GM10248 (cell line): ENCODE data around the gene MYH10.

ENCODE experiments used
- CTCF ChIA-PET: fragments of 300-600 bp; sonication (Branson Sonifier 250); formaldehyde crosslinking; extraction: SDS; loops from one replicate; lab custom pipeline; 2021; ENCODE audit warnings: antibody characterized with exemption; lab: Yijun Ruan, JAX
- POLR2A ChIA-PET: fragments of 350-650 bp; sonication (Branson Sonifier 250); formaldehyde crosslinking; extraction: SDS; loops from one replicate; lab custom pipeline; 2020; ENCODE audit warnings: antibody characterized with exemption; lab: Yijun Ruan, JAX
- DNase-seq: peaks from one replicate; pipeline ENCODE4 v3.0.0; 2012; ENCODE audit errors: extremely low spot score
- TF ChIP-seq, protein P1 (sequence below): IDR thresholded peaks from 2 replicates; pipeline ENCODE4 v1.5.1; 2012; ENCODE audit warnings: mild to moderate bottlenecking, low read depth; ENCODE audit errors: extremely low read depth, missing control alignments, control extremely low read depth

The MYH10 gene

DNA sequence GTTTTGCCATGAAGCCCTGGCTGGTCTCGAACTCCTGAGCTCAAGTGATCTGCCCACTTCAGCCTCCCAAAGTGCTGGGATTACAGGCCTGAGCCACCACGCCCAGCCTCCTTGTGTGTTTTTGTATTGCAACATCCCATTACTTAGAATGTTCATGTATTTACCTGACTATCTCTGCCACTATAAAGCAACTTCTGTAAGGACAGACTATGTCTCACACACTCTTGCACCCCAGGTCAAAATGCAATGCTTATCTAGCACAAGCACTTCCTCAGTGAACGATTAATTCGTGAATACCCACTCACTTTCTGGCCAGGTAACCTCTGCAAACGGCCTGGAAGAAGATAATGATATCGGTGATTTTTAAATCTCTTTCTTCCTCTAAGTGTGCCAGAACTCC is 112.2 kb downstream of the MYH10 start:
- POLR2A ChIA-PET: interaction anchor here (0.5 kb wide), 1 partner anchor 1514 kb away, joined by 5 read pairs; no protein-coding TSS in a partner anchor
- CTCF ChIA-PET: no interaction called here
- TF ChIP-seq, protein P1, sequence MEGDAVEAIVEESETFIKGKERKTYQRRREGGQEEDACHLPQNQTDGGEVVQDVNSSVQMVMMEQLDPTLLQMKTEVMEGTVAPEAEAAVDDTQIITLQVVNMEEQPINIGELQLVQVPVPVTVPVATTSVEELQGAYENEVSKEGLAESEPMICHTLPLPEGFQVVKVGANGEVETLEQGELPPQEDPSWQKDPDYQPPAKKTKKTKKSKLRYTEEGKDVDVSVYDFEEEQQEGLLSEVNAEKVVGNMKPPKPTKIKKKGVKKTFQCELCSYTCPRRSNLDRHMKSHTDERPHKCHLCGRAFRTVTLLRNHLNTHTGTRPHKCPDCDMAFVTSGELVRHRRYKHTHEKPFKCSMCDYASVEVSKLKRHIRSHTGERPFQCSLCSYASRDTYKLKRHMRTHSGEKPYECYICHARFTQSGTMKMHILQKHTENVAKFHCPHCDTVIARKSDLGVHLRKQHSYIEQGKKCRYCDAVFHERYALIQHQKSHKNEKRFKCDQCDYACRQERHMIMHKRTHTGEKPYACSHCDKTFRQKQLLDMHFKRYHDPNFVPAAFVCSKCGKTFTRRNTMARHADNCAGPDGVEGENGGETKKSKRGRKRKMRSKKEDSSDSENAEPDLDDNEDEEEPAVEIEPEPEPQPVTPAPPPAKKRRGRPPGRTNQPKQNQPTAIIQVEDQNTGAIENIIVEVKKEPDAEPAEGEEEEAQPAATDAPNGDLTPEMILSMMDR: no peak
- no peak for DNase-seq

GRCh38 chr17:8514801-8515200 is 115.7 kb downstream of the MYH10 start:
- TF ChIP-seq, protein P1: no peak
- POLR2A ChIA-PET: no interaction called here
- CTCF ChIA-PET: interaction anchor here (0.8 kb wide), 1 partner anchor 9 kb away, joined by 3 read pairs; no protein-coding TSS in a partner anchor
- DNase-seq: no peak

- ChIA-PET POLR2A (no interaction called here), CTCF (interaction anchor here (0.8 kb wide), 1 partner anchor 9 kb away, joined by 3 read pairs; no protein-coding TSS in a partner anchor)
- no peak for DNase-seq
- TF ChIP-seq, protein P1: no peak
Observed at GRCh38 chr17:8506145-8506544, 124.4 kb downstream of the MYH10 start.

GRCh38 chr17:8504460-8505207 is 125.9 kb downstream of the MYH10 start:
- TF ChIP-seq, protein P1: no peak
- ChIA-PET CTCF (no interaction called here), POLR2A (no interaction called here)
- no peak for DNase-seq

DNA sequence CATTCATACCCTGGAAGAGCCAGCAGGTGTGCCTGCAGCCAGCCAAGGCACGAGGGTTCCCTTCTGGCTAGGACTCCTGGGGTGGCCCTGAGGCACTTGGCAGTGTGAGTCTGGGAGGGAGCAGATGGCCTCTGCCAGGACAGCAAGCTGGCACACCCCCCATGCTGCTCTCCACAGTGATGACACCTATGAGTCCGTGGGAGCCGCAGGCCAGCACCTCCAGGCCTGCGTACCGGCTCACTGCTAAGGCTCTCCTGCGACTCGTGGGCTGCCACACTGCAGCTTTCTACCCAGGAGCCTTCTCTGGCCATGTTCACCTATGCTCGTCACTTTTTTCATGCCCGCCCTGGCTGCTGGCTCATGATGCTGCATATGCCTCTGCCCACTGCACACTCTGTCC is 126.7 kb downstream of the MYH10 start:
- TF ChIP-seq, protein P1: no peak
- ChIA-PET POLR2A (no interaction called here), CTCF (interaction anchor here (1.3 kb wide), 1 partner anchor 9 kb away, joined by 4 read pairs; no protein-coding TSS in a partner anchor)
- no peak for DNase-seq

DNA sequence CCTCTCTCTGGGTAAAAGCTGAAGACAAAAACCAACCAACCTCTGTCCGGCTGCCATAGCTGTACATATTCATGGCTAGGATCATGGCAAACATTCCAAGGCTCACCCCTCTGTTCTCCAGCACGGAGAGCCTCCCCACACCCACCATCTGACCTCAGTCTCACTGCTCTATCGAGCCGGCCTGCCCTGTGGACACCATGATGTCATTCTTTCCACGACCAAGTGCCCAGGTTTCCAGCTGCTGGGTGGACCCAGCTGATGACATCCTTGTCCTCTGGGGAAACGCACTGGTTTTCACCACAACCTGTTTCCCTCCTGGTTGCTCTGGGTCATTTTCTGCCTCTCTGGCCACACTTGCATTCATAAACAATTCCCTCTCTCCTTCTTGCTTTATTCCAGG is 127.2 kb downstream of the MYH10 start:
- TF ChIP-seq, protein P1: no peak
- POLR2A ChIA-PET: no interaction called here
- CTCF ChIA-PET: interaction anchor here (1.3 kb wide), 1 partner anchor 8 kb away, joined by 4 read pairs; no protein-coding TSS in a partner anchor
- no peak for DNase-seq
